ENCODE data around the gene C16orf89. TPM values are rescaled to one million over a fixed set of nuclear protein-coding genes. Genes with fewer than 3 reads are reported as not detected.

Gene C16orf89, protein sequence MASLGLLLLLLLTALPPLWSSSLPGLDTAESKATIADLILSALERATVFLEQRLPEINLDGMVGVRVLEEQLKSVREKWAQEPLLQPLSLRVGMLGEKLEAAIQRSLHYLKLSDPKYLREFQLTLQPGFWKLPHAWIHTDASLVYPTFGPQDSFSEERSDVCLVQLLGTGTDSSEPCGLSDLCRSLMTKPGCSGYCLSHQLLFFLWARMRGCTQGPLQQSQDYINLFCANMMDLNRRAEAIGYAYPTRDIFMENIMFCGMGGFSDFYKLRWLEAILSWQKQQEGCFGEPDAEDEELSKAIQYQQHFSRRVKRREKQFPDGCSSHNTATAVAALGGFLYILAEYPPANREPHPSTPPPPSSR
- 5.7 TPM for total RNA-seq

DNA sequence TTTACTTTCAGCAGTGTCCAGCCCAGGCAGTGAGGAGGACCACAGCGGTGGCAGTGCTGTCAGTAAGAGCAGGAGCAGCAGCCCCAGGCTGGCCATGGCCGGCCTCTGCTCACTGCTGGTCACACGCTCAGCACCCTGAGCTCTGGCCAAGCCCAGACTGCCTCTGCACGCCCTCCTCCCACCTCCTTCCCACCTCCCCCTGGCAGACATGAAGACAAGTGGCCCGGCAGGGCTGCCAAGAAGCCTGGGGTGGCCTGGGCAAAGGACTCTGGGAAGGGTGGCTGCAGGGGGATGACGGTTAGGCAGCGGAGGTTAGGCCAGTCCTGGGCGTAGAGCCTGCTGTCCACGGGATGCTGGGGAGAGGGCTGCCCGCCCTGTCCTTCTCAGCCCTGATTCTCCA lies at the start of gene C16orf89:
TSS of gene C16orf89 (minus strand) at position 144 of the 400 bp plus-strand sequence. CDS start at position 96, 48 bp downstream.

DNA sequence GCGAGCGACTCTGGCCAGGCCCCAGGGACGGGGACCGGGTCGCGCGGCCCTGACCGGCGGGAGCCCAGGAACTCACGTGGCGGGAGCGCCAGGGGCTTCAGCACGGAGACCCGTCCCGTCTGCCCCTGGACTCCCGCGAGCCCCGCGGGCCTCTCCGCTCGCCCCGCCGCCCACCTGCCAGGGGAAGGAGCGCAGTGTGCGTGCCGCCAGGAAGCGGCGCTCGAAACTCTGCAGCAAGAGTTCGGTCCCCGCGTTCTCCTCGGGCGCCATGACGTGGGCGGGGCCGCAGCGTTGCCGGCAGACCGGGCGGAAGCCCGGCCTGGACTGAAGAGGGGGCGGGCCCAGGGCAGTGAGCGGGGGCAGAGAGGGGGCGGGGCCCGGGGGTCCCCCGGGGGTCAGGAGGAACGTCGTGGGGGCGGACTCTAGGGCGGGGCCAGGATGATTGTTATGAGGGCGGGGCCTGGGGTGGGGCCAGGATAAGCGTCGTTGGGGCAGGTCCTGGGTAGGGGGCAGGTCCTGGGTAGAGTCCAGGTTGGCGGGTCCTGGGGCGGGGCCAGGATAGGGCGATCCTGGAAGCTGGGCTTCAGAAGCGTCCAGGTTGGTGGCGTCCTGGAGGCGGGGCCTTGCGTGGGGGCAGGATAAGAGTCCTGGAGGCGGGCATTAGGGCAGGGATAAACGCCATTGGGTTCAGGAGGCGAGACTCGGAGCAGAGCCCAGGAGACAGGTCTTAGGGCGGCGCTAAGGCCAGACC lies 31.9 kb upstream of the C16orf89 start, which contains the start of gene EEF2KMT:
TSS of gene EEF2KMT (minus strand) at position 326 of the 751 bp plus-strand sequence. CDS start at position 270, 56 bp downstream.

DNA sequence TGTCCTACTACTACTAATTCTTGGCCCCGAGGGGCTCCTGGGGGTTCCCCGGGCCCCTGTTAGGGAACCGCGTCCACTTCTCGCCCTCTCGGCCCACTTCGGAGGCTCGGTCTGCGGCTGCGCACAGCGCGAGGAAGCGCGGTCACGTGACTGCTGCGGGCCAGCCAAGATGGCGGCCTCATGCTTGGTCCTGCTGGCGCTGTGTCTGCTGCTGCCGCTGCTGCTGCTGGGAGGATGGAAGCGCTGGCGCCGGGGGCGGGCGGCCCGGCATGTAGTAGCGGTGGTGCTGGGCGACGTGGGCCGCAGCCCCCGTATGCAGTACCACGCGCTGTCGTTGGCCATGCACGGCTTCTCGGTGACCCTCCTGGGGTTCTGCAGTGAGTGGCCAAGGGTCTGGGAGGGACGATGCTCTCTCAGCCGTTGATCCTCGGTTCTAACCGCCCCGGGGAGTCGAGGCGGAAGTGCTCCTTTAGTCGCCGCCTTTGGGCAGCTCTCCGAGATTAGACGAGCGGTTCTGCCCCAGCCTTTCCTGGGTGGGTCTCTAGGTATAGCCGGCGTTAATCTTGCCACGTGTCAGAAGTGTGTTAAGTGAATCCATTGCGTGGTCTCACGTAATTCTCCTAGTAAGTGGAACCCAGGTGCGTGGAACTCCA lies 6.1 kb upstream of the C16orf89 start, which contains the start of gene ALG1:
TSS of gene ALG1 (plus strand) at position 163 of the 653 bp plus-strand sequence. CDS start at position 170, 7 bp downstream.

DNA sequence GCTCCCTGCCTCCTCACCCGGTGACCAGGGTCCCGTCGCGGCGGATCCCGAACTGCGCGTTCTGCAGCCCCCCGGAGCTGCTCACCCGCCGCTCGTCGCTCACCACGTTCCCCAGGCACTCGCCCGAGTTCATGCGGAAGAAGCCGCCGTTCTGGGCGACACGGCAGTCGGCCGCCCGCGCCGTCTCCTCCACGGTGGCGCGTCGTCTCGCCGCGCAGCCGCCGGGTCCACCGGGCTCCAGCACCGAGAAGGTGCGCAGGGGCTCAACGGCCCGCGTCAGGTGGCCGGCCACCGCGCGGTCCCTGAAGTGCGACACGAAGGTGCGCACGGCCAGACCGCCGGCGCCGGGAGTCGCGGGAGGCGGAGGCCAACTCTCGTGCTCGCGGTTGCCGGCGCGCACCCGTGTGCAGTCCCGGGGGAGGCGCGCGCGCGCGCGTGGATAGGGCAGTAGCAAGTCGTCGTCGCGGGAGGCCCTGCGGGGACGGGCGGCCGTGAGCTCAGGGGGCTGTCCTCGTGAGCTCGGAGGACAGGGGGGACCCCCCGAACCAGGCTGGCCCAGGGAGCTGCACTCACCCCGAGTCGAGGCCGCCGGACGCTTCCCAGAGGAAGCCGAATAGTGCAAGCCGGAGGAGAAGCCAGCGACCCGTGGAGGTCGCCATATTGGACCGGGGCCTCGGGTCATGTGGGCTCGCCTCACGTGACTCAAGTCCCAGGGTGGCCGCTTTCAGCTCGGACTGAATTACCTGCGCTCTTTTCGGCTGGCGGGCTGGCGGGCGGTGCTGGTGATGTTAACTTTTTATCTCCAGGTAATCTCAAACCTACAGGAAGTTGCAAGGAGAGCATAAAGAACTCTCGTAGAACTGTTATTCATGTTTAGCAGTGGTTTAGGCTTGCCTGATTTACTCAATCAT lies 32.2 kb downstream of the C16orf89 start, which contains the start of gene NAGPA:
TSS of gene NAGPA (minus strand) at position 680 of the 911 bp plus-strand sequence. CDS start at position 659, 21 bp downstream.

Other genes starting within 250 kb of the C16orf89 start
- gene GLYR1, start 218.7 kb downstream of the C16orf89 start, total RNA-seq: 67.5 TPM
- 27.6 TPM for gene UBN1, start 218.5 kb downstream of the C16orf89 start, total RNA-seq
- gene PPL, start 128.8 kb downstream of the C16orf89 start, total RNA-seq: 22.7 TPM
- gene SEC14L5, start 107.6 kb downstream of the C16orf89 start, total RNA-seq: 0.82 TPM
- gene NAGPA, start 32.0 kb downstream of the C16orf89 start, total RNA-seq: 16.2 TPM
- 23.4 TPM for gene ALG1, start 5.9 kb upstream of the C16orf89 start, total RNA-seq
- gene EEF2KMT, start 31.8 kb upstream of the C16orf89 start, total RNA-seq: 8.4 TPM